ENCODE data around the gene VAPA.
"Not testable (repeated sequence)": the region's sequence is repeated elsewhere in the genome, so short reads cannot be mapped to it uniquely, and the experiment has no call there.

- not testable (repeated sequence) for TF ChIP-seq POLR2AphosphoS5 (IDR thresholded peaks at IDR 0.05; ENCODE audit: insufficient read depth, low read depth, low read length); EZH2 (IDR thresholded peaks at IDR 0.05; ENCODE audit: borderline replicate concordance, low read depth, low read length, severe bottlenecking); POLR2A (IDR thresholded peaks at IDR 0.05; ENCODE audit: low read depth, low read length); MYC (IDR thresholded peaks at IDR 0.05; ENCODE audit: low read depth, low read length); JUN (IDR thresholded peaks at IDR 0.05; ENCODE audit: borderline replicate concordance, insufficient read depth, insufficient read length, low read depth)
- TF ChIP-seq, protein P1, sequence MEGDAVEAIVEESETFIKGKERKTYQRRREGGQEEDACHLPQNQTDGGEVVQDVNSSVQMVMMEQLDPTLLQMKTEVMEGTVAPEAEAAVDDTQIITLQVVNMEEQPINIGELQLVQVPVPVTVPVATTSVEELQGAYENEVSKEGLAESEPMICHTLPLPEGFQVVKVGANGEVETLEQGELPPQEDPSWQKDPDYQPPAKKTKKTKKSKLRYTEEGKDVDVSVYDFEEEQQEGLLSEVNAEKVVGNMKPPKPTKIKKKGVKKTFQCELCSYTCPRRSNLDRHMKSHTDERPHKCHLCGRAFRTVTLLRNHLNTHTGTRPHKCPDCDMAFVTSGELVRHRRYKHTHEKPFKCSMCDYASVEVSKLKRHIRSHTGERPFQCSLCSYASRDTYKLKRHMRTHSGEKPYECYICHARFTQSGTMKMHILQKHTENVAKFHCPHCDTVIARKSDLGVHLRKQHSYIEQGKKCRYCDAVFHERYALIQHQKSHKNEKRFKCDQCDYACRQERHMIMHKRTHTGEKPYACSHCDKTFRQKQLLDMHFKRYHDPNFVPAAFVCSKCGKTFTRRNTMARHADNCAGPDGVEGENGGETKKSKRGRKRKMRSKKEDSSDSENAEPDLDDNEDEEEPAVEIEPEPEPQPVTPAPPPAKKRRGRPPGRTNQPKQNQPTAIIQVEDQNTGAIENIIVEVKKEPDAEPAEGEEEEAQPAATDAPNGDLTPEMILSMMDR (IDR thresholded peaks at IDR 0.05; ENCODE audit: extremely low read depth in 1 of 2, insufficient read depth in 1 of 2, low read depth in 1 of 2, low read length in 2 of 2) = not testable (repeated sequence)
- TF ChIP-seq, protein P2, sequence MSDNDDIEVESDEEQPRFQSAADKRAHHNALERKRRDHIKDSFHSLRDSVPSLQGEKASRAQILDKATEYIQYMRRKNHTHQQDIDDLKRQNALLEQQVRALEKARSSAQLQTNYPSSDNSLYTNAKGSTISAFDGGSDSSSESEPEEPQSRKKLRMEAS (IDR thresholded peaks at IDR 0.05; ENCODE audit: insufficient read depth, insufficient read length) = not testable (repeated sequence)
These were observed 1.5 kb upstream of the VAPA start for GRCh38 chr18:9912285-9912684.
